ENCODE results near the gene CCL23.

The CCL23 gene

GRCh38 chr17:35968520-35969054 lies 49.2 kb downstream of the CCL23 start:
- no peak for DNase-seq

DNA sequence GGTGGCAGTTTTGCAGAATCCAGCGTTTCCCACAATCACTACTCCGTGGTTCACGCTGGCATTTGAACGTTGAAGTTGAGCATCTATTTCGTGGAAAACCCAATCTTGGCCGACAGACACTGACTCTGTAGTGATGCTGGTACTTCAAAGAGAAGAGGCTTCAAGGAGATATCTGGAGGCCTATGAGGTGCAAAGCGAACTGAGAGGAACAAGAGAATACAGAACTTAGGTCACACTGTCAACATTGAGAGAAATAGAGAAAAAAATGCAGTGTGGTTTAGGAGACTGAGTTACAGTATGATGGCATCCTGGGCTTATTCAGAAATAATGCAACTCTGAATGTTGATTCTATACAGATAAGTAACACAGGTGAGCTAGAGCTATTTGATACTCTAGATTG lies 52.5 kb downstream of the CCL23 start:
- DNase-seq = no peak

DNA sequence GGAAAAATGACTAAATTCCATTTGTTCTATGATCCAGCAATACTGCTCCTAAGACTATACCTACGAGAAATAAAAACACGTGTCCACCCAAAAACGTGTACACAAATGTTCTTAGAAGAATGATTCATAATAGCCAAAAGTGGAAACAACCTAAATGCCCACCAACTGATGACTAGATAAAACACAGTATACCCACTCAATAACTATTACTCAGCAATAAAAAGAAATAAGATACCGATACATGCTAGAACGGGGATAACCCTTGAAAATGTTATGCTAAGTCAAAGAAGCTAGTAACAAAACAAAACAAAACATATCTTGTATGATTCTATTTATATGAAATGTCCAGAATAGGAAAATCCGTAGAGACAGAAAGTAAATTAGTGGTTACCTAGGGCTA lies 54.1 kb downstream of the CCL23 start:
- DNase-seq = no peak
